ENCODE data around the gene GPRIN1.

- TF ChIP-seq CTCF (IDR thresholded peaks at IDR 0.05): no peak
- no peak for TF ChIP-seq POLR2A (IDR thresholded peaks at IDR 0.05)
- no peak for TF ChIP-seq EP300 (IDR thresholded peaks at IDR 0.05; ENCODE audit: low read depth)
- no peak for TF ChIP-seq POLR2AphosphoS5 (IDR thresholded peaks at IDR 0.05)
Observed at GRCh38 chr5:176568657-176569056, 41.3 kb downstream of the GPRIN1 start.

Measured in transverse colon (tissue), 4 donors.